ENCODE measurements around the gene OSM. TPM values are rescaled to one million over a fixed set of nuclear protein-coding genes. Genes with fewer than 3 reads are reported as not detected.

OSM gene
- polyA plus RNA-seq, 1 of the 3 experiments (the other 2 are of a cell fraction) = not detected

- 80% methylated on average over 2 of the region's 6 CpGs for WGBS (ENCODE audit: low lambda C conversion rate)
- Histone ChIP-seq H4K20me1 (ENCODE audit: insufficient read depth) (no peaks in the 10 kb centered on the region), H3K27me3 (ENCODE audit: insufficient read depth) (no peaks in the 10 kb centered on the region), H3K36me3 (replicated peaks in 1 of 2; ENCODE audit: control insufficient read depth in 1 of 2, insufficient read depth in 2 of 2, low read length in 1 of 2) (no peaks in the 10 kb centered on the region), H2AFZ (ENCODE audit: low read depth) (no peak overlapping the region), H3K9me2 (no peaks in the 10 kb centered on the region), H3K9me3 (no peaks in the 10 kb centered on the region), H3K4me3 (ENCODE audit: low read depth in 2 of 2, low read length in 1 of 2) (no peak overlapping the region), H3K4me2 (no peak overlapping the region), H3F3A (replicated peaks; ENCODE audit: insufficient read depth) (peaks cover 14% of the 10 kb centered on the region), H3K27ac (ENCODE audit: low read depth in 2 of 2, low read length in 1 of 2) (no peak overlapping the region), H3K9ac (no peak overlapping the region), H3K79me2 (ENCODE audit: insufficient read depth) (no peaks in the 10 kb centered on the region), H3K4me1 (ENCODE audit: control insufficient read depth in 1 of 2, insufficient read depth in 2 of 2, low read depth in 1 of 2, low read length in 1 of 2) (peaks cover 29 to 40% of the 10 kb centered on the region in 2 experiments)
- TF ChIP-seq MAX (IDR thresholded peaks at IDR 0.05; ENCODE audit: low read depth) (no peak), RCOR1 (IDR thresholded peaks at IDR 0.05; ENCODE audit: low read length) (no peak), FOSL2 (IDR thresholded peaks at IDR 0.05; ENCODE audit: borderline replicate concordance, low read depth) (no peak)
- ChIA-PET CTCF (interaction anchor here (1.3 to 3.7 kb wide), 7 partner anchors 9 to 166 kb away, joined by 3 to 65 read pairs (median 5); partner anchors contain the start of genes CASTOR1 and RNF215), POLR2A (no interaction called here)
- no peak for DNase-seq
These were observed 12.3 kb downstream of the OSM start for GRCh38 chr22:30254314-30254713.

GRCh38 chr22:30253205-30253852 is 13.3 kb downstream of the OSM start:
- H2AFZ ChIP-seq (ENCODE audit: low read depth) = 0 out of 2 replicates have a peak overlapping the region, but pooled peaks have one; percentile 63
- H3K4me3 ChIP-seq (ENCODE audit: low read depth in 2 of 2, low read length in 1 of 2) = no peak overlapping the region
- TF ChIP-seq EZH2phosphoT487 (IDR thresholded peaks at IDR 0.05; ENCODE audit: borderline replicate concordance, low read depth) (no peak), GABPA (IDR thresholded peaks at IDR 0.05; ENCODE audit: low read depth) (no peak), TEAD4 (IDR thresholded peaks at IDR 0.05; ENCODE audit: borderline replicate concordance, insufficient read depth) (no peak), MEF2A (IDR thresholded peaks at IDR 0.05; ENCODE audit: borderline replicate concordance, low read depth) (no peak), REST (IDR thresholded peaks at IDR 0.05; ENCODE audit: low read depth, low read length) (no peak), ZBTB33 (IDR thresholded peaks at IDR 0.05; ENCODE audit: borderline replicate concordance, low read depth) (no peak), TAF1 (IDR thresholded peaks at IDR 0.05; ENCODE audit: borderline replicate concordance, low read depth, low read length) (no peak), CHD2 (IDR thresholded peaks at IDR 0.05; ENCODE audit: low read length, partially characterized antibody) (no peak)
- ChIA-PET POLR2A (no interaction called here), CTCF (interaction anchor here (0.8 to 3.7 kb wide), 6 partner anchors 33 to 165 kb away, joined by 3 to 65 read pairs (median 5); partner anchors contain the start of gene RNF215)
- no peaks in the 10 kb centered on the region for H3K36me3 ChIP-seq (replicated peaks in 1 of 2; ENCODE audit: control insufficient read depth in 1 of 2, insufficient read depth in 2 of 2, low read length in 1 of 2)
- H3K4me1 ChIP-seq (ENCODE audit: control insufficient read depth in 1 of 2, insufficient read depth in 2 of 2, low read depth in 1 of 2, low read length in 1 of 2) = peaks cover 29 to 40% of the 10 kb centered on the region in 2 experiments
- no peaks in the 10 kb centered on the region for H3K9me3 ChIP-seq
- H3K27ac ChIP-seq (ENCODE audit: low read depth in 2 of 2, low read length in 1 of 2) = peak overlapping the region in 1 of 2 experiments; percentile 63; a peak in 2 of 4 replicates
- no peaks in the 10 kb centered on the region for H3K9me2 ChIP-seq
- H4K20me1 ChIP-seq (ENCODE audit: insufficient read depth) = no peaks in the 10 kb centered on the region
- peak overlapping the region; percentile 51; the same call in 1 of the 2 replicates for H3K4me2 ChIP-seq
- H3F3A ChIP-seq (replicated peaks; ENCODE audit: insufficient read depth) = peaks cover 14% of the 10 kb centered on the region
- no peak overlapping the region for H3K9ac ChIP-seq
- no peaks in the 10 kb centered on the region for H3K79me2 ChIP-seq (ENCODE audit: insufficient read depth)
- DNase-seq = peak; percentile 84
- no peaks in the 10 kb centered on the region for H3K27me3 ChIP-seq (ENCODE audit: insufficient read depth)
- WGBS (ENCODE audit: low lambda C conversion rate) = 60% methylated on average over 10 of the region's 22 CpGs

Measured in SK-N-SH (cell line).